ENCODE data around the gene TNFRSF25. TPM values are rescaled to one million over a fixed set of nuclear protein-coding genes. Genes with fewer than 3 reads are reported as not detected.
A peak's percentile ranks its signal among the peaks of the same experiment; 100 is the strongest.
"Not testable (repeated sequence)": the region's sequence is repeated elsewhere in the genome, so short reads cannot be mapped to it uniquely, and the experiment has no call there.

TNFRSF25 gene
- total and polyA plus RNA-seq, 9 of the 15 experiments (the other 6 are each of a cell fraction or from before 2014, with no cell fraction given): 0.24 to 0.49 TPM; not detected in 7

- peak; percentile 92 for TF ChIP-seq MTA2 (IDR thresholded peaks at IDR 0.05; ENCODE audit: low read depth)
- peak; percentile 88 for TF ChIP-seq CCNT2 (IDR thresholded peaks at IDR 0.05; ENCODE audit: borderline replicate concordance, extremely low read depth, insufficient read length, low read depth, low read length)
- peak; percentile 26; the same call in 1 of the 2 replicates for TF ChIP-seq CREB1 (IDR thresholded peaks at IDR 0.05)
- not testable (repeated sequence) for TF ChIP-seq CREB1 (CRISPR knock-in tag; IDR thresholded peaks at IDR 0.05); ATF3 (CRISPR knock-in tag; conservative IDR thresholded peaks at IDR 0.05); FOXM1 (CRISPR knock-in tag; IDR thresholded peaks at IDR 0.05; ENCODE audit: low read depth)
- peak; percentile 83 for TF ChIP-seq ATF3 (IDR thresholded peaks at IDR 0.05)
- 0 out of 2 replicates have a peak, but pooled peaks have one; percentile 43 for TF ChIP-seq ETS1 (conservative IDR thresholded peaks at IDR 0.05; ENCODE audit: control insufficient read depth, low read depth, low read length)
- TF ChIP-seq SOX6 (IDR thresholded peaks at IDR 0.05): peak; percentile 57
- peak; percentile 41; the same call in 1 of the 2 replicates for TF ChIP-seq FOXM1 (IDR thresholded peaks at IDR 0.05; ENCODE audit: low read depth)
- TF ChIP-seq HMGN3 (IDR thresholded peaks at IDR 0.05; ENCODE audit: borderline replicate concordance, extremely low read depth, insufficient read length, low read depth, low read length): peak; percentile 72
- TF ChIP-seq NCOR1 (IDR thresholded peaks at IDR 0.05): peak; percentile 94; the same call in 1 of the 2 replicates
- TF ChIP-seq STAT5A (IDR thresholded peaks at IDR 0.05; ENCODE audit: borderline replicate concordance, low read length): peak; percentile 65
- TF ChIP-seq ZNF609 (CRISPR knock-in tag; IDR thresholded peaks at IDR 0.05; ENCODE audit: borderline replicate concordance): peak; percentile 83; the same call in 1 of the 2 replicates
- peak; percentile 64 to 77; a peak in 3 of 4 replicates for TF ChIP-seq MAZ (CRISPR knock-in tag; conservative IDR thresholded peaks at IDR 0.05 in 1 of 2, IDR thresholded peaks at IDR 0.05 in 1 of 2)
- TF ChIP-seq FOSL1 (tag; conservative IDR thresholded peaks at IDR 0.05): peak; percentile 95
- peak; percentile 97 for TF ChIP-seq CBFA2T2 (conservative IDR thresholded peaks at IDR 0.05)
- TF ChIP-seq TFAP4 (CRISPR knock-in tag; IDR thresholded peaks at IDR 0.05; ENCODE audit: borderline replicate concordance): peak; percentile 77; the same call in 1 of the 2 replicates
- peak; percentile 65 for TF ChIP-seq NFE2 (IDR thresholded peaks at IDR 0.05; ENCODE audit: low read depth)
- TF ChIP-seq TAL1 (IDR thresholded peaks at IDR 0.05): peak; percentile 96
Measured at GRCh38 chr1:6429660-6430411, 36.1 kb downstream of the TNFRSF25 start (continued).
